Measurements from ENCODE around the gene FBXL14.
A peak's percentile ranks its signal among the peaks of the same experiment; 100 is the strongest.

The FBXL14 gene, protein sequence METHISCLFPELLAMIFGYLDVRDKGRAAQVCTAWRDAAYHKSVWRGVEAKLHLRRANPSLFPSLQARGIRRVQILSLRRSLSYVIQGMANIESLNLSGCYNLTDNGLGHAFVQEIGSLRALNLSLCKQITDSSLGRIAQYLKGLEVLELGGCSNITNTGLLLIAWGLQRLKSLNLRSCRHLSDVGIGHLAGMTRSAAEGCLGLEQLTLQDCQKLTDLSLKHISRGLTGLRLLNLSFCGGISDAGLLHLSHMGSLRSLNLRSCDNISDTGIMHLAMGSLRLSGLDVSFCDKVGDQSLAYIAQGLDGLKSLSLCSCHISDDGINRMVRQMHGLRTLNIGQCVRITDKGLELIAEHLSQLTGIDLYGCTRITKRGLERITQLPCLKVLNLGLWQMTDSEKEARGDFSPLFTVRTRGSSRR

DNA sequence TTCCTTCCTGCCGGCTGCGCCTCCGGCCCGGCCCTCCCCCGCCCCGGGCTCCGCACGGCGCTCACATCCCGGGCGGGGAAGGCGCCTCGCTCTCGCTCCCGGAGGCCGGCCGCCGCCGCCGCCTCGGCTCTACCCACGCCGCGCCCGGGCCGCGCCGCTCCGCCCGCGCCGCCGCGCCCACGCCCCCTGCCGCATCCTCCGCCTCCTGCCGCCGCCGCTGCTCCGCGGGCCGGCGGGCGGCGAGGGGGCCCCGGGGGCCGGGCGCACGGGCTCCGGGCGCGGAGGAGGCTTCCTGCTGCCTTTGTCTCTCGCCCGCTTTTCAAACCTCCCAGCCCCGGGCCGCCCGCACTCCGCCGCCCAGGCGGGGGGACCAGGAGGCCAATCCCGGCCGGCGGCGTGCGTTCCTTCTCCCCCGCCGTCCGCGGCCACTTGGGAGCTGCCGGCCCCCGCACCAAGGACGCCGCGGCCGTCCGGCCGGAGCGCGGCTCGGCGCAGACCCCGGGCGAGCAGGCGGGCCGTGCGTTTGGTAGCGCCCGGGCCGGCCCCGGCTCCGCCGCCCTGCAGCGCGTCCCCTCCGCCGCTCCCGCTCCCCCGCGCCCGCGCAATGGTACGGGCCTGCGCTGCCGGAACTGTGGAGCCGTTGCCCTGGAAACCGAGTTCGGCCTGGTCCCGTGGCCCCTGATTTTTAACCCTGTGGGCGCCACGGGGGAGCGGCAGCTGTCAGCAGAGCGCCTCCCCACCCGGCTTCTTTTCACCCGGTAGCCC, at the start of gene FBXL14:
FBXL14 (minus strand) TSS at position 321 of the 765 bp plus-strand sequence. CDS start 515 bp downstream, outside the sequence.
- DNase-seq, result peak; percentile 92

DNA sequence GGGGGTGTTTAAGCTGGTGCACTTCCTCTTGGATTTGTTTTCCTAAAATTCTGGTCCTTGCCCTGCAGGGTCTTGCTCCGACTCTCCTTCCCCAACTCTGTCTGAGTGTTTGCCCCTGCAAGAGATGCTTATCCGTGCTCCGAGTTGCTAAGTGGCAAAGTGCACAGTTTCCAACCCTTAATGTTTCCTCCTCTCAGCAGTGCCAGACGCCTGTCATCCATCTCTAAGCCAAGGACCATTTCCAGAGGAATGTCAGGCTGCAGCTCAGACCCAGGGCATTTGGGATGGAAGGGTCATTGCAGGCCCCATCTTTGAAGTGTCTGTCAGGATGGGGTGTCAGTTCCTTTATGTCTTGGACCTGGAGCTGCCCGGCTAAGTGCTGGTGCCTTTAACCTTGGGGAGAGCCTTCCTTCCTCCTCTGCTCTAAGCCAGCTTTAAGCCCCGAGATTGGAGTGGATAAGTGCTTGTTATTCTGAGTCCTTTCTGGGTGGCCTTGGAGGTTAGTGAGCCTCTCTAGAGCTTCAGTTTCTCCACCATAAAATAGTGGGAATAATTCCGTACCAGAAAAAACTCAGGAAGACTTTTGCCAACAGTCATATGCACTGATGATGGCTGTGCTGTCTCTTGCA, 49.6 kb upstream of the FBXL14 start:
- DNase-seq, result no peak

DNA sequence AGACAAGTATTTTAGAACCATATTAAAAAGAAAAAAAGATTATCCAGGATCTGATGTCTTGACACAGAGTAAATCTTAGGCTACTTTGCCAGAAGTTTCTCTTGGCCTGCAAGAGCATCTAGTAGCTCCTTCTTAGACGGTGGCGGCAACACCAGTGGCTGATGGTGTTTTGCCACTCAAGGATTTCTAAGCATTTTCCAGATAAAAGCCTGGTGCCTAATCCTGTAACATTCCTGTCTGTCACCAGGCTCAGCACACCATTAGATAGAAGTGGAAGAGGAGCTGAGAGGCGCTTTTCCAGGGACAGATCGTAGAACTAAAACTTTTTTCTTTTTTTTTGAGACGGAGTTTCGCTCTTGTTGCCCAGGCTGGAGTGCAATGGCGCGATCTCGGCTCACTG, 48.7 kb upstream of the FBXL14 start:
- DNase-seq, result no peak

DNA sequence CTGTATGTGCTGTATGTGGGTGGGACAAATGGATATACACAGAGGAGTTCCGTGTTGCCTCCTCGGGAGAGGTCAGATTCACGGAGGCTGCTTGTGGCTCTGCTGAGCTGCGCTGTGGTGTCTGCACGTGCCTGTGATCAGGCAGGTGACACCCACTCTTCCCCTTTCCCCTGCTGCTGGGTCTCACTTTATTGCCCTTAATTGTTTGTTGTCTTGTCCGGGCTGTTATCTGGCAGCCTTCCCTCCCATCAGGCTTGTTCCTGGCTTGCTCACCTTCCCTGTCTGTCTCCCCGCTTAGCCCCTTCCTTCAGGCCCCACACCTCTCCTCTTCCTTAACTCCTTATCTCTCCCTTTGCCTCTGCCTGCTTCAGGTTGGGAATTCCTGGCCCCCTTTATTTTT, 48.1 kb upstream of the FBXL14 start:
- DNase-seq, result no peak

DNA sequence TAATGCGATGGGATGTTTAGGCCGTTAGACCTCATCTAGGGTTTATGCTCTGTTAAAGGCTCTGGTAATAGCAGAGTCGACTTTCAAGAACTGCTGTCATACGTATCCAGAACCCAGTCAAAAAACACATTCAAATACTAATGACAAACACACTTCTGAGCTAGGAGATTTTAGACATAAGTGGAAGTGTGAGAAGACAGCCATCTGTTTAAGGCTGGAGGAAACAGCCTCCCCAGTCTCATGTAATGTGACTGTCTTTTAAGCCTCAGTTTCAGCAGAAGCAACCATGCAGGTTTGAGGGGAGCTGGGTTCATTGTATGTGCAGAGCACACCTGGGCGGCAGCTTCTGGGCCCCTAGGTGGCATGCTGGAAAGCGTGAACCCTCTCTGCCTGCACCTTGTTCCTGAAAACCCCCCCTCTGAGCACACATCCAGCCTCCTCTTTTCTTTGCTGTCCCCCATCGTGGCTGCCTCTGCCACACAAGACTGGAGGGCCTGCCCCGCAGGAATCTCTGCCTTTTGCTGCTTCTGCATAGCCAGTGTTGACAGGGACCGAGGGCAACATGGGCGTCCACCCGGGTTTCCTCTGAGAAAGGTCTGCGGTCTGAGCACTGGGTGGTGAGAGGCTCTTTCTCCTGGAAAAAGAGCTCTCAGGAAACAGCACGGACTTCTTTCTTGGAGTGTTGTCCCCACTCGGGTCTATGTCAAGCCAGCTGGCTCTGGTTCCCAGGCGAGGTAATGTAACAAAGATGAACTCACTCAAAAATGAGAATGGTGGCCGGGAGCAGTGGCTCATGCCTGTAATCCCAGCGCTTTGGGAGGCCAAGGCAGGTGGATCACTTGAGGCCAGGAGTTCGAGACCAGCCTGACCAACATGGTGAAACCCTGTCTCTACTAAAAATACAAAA, 46.2 kb upstream of the FBXL14 start:
- DNase-seq, result no peak

DNA sequence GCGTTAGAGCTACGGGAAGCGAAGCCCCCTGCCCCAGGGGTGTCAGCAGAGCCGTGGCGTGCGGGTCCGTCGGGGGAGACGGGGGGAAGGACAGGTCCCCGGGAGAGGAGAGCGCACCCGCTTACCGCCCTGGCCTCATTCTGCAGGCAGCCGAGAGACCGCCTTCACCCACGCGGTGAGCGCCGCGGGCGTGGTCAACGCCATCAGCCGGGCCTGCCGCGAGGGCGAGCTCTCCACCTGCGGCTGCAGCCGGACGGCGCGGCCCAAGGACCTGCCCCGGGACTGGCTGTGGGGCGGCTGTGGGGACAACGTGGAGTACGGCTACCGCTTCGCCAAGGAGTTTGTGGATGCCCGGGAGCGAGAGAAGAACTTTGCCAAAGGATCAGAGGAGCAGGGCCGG, 45.2 kb upstream of the FBXL14 start:
- DNase-seq, result no peak

DNA sequence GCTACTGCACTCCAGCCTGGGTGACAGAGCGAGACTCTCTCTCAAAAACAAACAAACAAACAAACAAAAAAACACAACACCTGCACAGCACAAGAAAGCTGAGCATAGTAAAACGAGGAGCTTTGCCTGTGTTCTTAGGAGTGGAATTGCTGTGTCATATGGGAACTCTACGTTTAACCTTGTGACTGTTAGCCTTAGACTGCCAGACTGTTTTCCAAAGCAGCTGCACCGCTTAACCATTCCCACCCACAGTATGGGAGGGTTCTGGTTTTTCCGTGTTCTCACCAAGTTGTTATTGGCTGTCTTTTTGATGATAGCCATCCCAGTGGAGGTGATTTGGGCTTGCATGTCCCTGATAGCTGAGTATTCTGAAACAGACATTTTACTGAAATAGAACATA, 43.8 kb upstream of the FBXL14 start:
- DNase-seq, result no peak

DNA sequence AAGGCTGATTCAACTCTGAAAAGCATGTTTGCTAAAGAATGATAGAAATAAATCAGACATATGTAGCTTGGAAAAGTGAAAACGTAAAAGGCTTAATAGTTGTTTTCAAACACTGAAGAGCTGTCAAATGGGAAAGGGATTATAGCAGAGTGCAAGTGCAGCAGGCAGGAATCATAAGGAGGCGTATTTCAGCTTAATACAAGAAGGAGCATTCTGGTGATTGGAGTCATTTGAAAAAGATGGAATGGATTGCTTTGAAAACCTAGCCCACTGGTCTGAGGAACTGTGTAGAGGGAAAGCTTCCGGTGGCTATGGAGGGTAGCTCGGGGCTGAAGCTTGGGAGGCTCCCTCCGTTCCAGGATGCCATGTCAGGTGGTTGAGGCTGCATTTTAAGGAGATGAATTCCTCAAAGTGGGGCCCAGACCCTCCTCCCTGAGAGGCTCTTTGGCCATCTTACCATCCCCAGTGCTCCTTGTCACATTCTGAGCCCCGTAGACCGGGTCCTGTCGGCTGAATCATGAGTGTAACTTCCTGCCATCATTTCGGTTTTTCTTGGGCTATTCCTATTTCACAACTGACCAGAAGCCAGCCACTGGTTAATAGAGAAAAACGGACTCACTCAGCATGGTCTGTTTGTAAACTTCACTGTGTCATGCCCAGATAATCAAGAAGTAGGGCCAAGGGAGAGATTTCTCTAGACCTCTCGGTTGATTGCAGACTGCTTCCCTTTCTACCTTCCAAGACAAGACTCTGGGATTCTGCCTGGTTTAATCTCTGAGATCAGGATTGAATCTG, 41.1 kb upstream of the FBXL14 start:
- no peak for DNase-seq

DNA sequence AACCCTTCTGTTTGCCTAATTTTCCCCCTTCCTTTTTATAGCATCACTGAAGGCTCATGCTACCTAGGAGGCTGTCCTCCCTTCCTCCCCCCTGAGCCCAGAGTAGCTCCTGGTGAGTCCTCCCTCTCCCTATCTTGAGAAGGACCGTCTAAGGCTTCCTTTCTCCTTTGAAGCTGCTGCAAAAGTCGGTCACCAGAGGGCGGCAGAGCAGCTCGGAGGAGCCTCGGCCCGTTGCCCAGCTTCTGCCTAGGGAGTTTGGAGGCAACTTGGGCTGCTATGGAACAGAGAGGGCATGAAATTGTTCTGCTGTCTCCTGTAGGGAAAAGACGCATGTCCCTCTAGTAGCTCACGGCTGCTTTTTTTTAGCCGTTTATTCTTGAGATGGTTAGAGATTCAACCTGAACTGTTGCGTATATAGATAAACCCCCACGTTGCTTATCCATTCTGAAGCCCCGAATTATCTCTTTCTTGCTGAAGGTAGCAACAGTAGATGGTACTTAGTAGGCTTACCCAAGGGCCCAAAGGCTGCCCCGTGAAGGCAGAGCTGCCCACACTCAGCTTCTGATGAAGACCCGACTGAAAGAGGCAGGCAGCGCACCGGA, 40.3 kb upstream of the FBXL14 start:
- DNase-seq, result peak; percentile 68

DNA sequence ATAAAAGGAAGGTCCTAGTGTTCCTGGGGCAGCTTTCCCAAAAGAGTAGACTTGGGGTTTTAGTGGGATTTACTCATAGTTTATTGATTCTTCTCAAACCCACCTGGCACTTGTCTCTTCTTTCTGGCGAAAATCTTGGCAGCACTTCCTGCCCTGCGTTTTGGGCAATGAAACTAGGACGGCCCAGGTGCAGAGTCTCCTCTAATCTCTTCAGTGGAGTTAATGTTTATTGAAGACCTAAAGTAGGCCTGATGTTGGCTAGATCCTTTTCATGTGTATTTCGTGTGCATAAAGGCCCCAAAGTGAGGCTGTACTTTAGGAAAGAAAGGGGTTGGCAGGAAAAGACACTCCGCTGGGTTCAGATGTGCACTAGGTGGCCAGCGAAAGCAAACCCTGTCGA, 39.8 kb upstream of the FBXL14 start:
- DNase-seq, result no peak

DNA sequence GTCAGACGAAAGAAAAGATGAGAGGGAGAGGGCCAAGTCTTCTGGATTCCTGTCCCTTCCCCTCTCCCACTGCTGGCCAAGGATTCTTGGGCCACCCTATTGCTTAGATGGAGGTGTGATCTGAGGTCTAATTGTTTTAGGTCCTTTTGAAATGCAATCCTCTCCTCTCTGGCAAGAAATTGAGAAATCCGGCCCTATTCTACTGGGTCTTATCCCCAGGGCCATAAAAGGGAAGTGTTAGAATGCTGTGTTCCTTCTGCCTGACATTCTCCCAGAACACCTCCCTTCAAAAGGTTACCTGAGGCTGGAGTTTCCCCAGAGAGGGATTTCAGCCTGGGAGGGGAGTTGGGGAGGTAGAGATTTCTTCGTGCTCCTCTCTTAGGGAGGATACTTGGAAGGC, 39.1 kb upstream of the FBXL14 start:
- no peak for DNase-seq

DNA sequence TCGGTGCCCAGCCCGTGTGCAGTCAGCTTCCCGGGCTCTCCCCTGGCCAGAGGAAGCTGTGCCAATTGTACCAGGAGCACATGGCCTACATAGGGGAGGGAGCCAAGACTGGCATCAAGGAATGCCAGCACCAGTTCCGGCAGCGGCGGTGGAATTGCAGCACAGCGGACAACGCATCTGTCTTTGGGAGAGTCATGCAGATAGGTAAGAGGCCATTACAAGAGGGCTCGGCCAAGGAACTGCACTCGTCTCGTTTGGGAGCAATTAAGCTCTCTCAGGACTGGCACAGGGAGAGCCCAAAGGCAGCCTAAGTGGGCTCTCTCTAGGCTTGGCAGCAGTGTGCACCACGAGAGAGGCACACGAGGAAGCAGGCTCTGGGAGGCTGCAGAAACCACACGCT, 38.3 kb upstream of the FBXL14 start:
- DNase-seq, result no peak

DNA sequence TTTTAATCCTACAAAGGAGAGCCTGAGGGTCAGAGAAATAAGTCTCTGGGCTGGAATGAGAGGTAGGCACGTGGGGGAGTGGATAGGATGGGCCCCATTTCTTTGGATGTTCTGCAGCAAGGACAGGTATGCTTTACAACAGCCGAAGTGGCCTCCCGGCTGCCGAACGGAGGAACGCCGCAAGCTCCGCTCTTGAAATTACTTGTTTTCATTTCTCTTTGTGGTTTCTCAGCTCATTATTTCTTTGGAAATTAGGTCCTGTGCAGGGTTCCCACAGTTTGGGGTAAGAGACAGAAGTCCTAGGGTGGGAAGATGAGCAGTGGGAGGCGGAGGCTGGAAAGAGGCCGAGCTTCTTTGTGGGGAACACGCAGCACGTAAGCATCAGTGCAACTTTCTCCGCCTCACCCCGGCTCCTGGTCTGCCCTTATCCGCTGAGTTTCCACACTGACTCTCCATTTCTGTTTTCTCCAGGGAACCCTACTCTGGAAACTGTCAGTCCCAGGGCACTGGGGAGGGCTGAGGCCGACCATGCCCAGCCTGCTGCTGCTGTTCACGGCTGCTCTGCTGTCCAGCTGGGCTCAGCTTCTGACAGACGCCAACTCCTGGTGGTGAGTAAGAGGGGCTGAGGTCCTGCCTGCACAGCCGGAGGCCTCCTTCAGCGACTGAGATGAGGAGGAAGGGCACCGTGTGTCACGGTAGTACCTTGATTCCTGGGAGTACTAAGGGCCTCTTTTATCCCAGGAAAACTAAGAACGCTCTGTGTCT, 36.6 kb upstream of the FBXL14 start:
- DNase-seq, result no peak

DNA sequence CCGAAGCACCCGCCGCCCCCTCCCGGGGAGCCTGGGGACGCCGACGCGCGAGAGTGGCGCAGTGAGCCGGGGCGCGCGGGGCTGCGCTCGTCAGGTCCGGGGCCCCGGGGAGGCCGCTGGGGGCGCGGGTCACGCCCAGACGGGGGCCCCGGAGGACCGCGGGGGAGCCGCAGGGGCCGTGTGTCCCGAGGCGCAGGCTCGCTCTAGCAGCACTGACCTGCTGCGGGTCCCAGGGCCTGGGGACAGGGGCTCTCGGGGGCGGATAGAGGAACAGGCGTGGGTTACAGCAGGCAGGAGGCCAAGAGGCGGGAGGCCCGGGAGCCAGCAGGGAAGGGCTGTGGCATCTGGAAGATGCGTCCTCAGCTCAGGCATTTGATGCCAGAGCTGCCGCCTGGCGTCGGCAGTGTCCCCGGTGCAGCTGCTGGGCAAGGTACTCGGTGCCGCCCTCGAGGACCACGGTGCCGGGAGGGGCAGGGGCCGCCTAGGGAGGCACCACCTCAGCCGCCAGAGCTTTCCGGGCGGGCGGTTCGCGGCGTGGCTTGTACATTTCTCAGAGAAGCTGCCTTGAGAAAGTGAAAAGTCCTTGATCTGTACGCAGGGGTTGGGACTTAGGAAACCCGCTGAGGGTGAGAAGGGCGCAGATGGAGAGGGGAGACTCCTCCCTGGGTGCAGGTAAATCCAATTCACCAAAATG, 35.9 kb upstream of the FBXL14 start:
- DNase-seq, result peak; percentile 21

DNA sequence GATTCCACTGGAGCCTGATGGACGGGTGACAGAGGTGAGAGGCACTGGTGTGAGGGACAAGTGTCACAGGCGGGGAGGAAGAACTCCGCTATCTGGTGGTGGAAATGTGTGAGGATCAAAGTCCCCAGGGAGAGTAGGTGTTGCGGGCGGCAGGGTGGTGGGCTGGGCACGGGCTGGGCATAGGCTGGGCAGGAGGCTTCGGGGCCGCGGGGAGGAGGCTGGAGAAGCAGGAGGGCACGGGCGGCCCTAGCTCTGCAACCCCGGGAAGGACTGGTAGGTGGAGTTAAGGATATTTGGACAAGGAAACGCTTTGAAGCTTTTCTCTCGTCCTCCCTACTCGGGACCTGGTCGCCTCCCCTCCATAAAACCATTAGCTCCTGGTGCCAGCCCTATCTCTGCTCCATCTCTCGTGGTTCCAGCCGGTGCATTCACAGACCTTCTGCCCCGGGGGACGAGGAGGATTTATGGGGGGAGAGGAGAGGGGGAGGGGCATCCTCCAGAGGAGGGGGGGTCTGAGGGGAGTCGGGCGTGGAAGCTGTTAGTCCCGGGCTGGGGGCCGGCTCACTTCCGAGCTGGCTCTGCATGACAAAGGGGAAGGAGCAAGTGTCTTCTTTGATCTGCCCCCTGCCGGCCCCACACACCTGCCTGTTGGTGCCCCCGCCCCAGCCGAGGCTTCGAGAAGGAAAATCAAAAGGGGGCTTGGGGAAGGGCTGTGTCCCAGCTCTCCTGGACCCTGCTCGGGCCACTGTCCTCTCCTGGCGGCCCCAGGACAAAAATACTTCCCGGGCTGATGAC, 35.2 kb upstream of the FBXL14 start:
- peak; percentile 3 for DNase-seq

DNA sequence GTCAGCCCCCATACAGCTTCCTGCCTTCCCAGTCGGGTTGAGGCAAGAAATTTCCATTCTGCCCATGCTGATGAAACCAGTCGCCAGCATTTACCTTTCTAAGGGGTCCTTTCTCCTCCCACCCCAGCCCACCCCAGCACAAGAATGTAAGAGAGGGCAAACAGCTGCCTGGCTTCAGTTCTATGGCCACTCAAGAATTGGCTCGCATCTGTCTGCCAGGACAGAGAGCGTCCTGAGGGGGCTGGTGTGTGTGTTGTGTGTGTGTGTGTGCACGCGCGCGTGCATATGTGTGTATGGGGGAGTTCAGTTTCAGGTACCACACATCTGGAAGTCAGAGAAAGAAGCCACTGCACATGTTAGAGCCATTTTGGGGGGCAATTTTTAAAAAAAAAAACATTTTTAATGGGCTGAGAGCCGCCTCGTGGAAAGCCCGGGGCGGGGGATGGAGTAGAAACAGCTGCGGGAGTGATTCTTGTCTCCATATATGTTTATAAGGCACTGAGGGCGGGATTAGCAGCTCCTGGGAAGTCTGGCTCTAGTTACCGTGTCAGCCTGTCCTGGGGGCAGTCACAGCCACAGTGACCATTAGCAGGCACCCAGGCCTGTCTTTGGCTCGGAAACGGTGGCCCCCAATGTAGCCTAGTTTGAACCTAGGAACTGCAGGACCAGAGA, 34.4 kb upstream of the FBXL14 start, which contains the start of gene WNT5B:
WNT5B (plus strand) TSS at position 566 of the 672 bp plus-strand sequence. CDS start 2,124 bp downstream, outside the sequence.
- no peak for DNase-seq

DNA sequence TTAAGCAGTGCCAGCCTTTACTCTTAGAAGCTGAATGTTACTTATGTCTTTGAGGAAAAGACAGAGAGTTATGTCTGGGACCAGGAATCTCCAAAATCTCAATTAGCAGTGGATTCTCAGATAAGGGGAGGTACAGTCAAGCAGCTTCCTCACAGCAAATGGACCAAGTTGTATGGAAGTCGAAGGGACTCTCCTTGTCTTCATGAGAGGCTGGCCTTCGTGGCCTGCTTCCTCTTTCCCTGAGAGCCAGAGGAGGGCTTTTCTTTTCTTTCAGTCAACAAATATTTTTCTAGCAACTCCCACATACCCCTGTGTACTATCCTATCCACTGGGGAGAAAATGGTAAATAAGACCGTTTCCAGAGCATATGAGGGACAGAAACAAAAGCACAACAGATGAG, 28.0 kb upstream of the FBXL14 start:
- DNase-seq, result no peak

DNA sequence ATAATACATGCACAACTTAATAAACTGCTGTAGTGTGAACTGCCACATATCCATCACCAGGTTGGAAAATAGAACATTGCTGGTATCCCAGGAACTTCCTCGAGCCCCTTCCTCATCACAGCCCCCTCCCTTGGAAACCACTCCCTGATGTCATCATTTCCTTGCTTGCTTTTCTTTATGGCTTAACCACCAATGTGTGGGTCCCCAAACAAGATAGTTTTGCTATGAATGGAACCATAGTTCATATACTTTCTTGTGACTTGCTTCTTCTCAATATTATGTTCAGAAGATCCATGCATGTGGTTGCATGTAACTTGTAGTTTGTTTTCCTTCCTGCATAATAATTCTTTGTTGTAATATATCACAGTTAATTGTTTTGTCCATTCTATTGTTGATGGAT, 25.7 kb upstream of the FBXL14 start:
- DNase-seq, result no peak

Measured in activated naive CD4-positive, alpha-beta T cell treated with Interleukin-2 at 50 U/mL for 16 hours (primary cell).